SK-N-SH treated with all-trans-retinoic acid at 6 μM for 48 hours (cell line): ENCODE data around the gene SIRT5.

Experiments used
- ATAC-seq: fragments of 200-7000 bp; cut with Tn5 transposase; 3 replicates; pipeline ENCODE4 v1.9.1; 2020; ENCODE audit warnings: mild to moderate bottlenecking, moderate library complexity
- ARNTL ChIP-seq: fragments of 450-650 bp; formaldehyde crosslinking; IDR thresholded peaks from 2 replicates; pipeline ENCODE4 v1.5.0; 2020; ENCODE audit warnings: low read depth, mild to moderate bottlenecking, moderate library complexity, borderline replicate concordance
- CSDC2 ChIP-seq: fragments of 250-450 bp; sonication (Bioruptor Pico); IDR thresholded peaks from 2 replicates; pipeline ENCODE4 v1.5.0; 2020; ENCODE audit warnings: mild to moderate bottlenecking, moderate library complexity
- ESRRG ChIP-seq: fragments of 250-450 bp; sonication (Bioruptor Pico); IDR thresholded peaks from 2 replicates; pipeline ENCODE4 v1.6.1; 2021; ENCODE audit warnings: mild to moderate bottlenecking
- GLIS3 ChIP-seq: fragments of 250-450 bp; sonication (Bioruptor Pico); IDR thresholded peaks from 2 replicates; pipeline ENCODE4 v1.5.0; 2020; ENCODE audit warnings: mild to moderate bottlenecking, moderate library complexity
- ISL1 ChIP-seq: fragments of 250-450 bp; sonication (Bioruptor Pico); IDR thresholded peaks from 2 replicates; pipeline ENCODE4 v2.1.2; 2022; ENCODE audit warnings: mild to moderate bottlenecking, moderate library complexity
- OSR1 ChIP-seq: fragments of 250-450 bp; sonication (Bioruptor Pico); IDR thresholded peaks from 2 replicates; pipeline ENCODE4 v1.8.0; 2022; ENCODE audit warnings: moderate library complexity, mild to moderate bottlenecking, inconsistent platforms
- SNAI2 ChIP-seq: fragments of 250-450 bp; sonication (Bioruptor Pico); IDR thresholded peaks from 2 replicates; pipeline ENCODE4 v1.5.0; 2020; ENCODE audit warnings: mild to moderate bottlenecking, moderate library complexity
- TCF4 ChIP-seq: fragments of 250-450 bp; sonication (Bioruptor Pico); IDR thresholded peaks from 2 replicates; pipeline ENCODE4 v1.8.0; 2021; ENCODE audit warnings: mild to moderate bottlenecking, moderate library complexity, borderline replicate concordance
- TOX ChIP-seq: fragments of 250-450 bp; sonication (Bioruptor Pico); IDR thresholded peaks from 2 replicates; pipeline ENCODE4 v1.8.0; 2021; ENCODE audit warnings: mild to moderate bottlenecking, moderate library complexity, borderline replicate concordance
- ZC3H10 ChIP-seq: fragments of 250-450 bp; sonication (Bioruptor Pico); IDR thresholded peaks from 2 replicates; pipeline ENCODE4 v1.5.1; 2021; ENCODE audit warnings: mild to moderate bottlenecking, moderate library complexity
- ZFP3 ChIP-seq: fragments of 250-450 bp; sonication (Bioruptor Pico); IDR thresholded peaks from 2 replicates; pipeline ENCODE4 v1.5.0; 2020; ENCODE audit warnings: mild to moderate bottlenecking, moderate library complexity
- ZFP30 ChIP-seq: fragments of 450-650 bp; formaldehyde crosslinking; IDR thresholded peaks from 2 replicates; pipeline ENCODE4 v1.5.0; 2022; ENCODE audit warnings: mild to moderate bottlenecking, moderate library complexity
- ZNF565 ChIP-seq: fragments of 450-650 bp; formaldehyde crosslinking; conservative IDR thresholded peaks from 2 replicates; pipeline ENCODE4 v1.5.0; 2020; ENCODE audit warnings: low read depth, mild to moderate bottlenecking, moderate library complexity
- ZNF70 ChIP-seq: fragments of 450-650 bp; formaldehyde crosslinking; IDR thresholded peaks from 2 replicates; pipeline ENCODE4 v1.5.0; 2020; ENCODE audit warnings: mild to moderate bottlenecking, moderate library complexity
- ZNF8 ChIP-seq: fragments of 450-650 bp; formaldehyde crosslinking; IDR thresholded peaks from 2 replicates; pipeline ENCODE4 v1.5.0; 2020; ENCODE audit warnings: mild to moderate bottlenecking, moderate library complexity
- TF ChIP-seq, protein P1 (sequence below): fragments of 250-450 bp; sonication (Bioruptor Pico); IDR thresholded peaks from 2 replicates; pipeline ENCODE4 v1.5.1; 2021; ENCODE audit warnings: mild to moderate bottlenecking, moderate library complexity
- TF ChIP-seq, protein P2 (sequence below): fragments of 250-450 bp; sonication (Bioruptor Pico); IDR thresholded peaks from 2 replicates; pipeline ENCODE4 v1.5.0; 2020; ENCODE audit warnings: mild to moderate bottlenecking, moderate library complexity
- TF ChIP-seq, protein P3 (sequence below): fragments of 250-450 bp; sonication (Bioruptor Pico); IDR thresholded peaks from 2 replicates; pipeline ENCODE4 v1.8.0; 2020; ENCODE audit warnings: mild to moderate bottlenecking, moderate library complexity, borderline replicate concordance
- TF ChIP-seq, protein P4 (sequence below): fragments of 250-450 bp; sonication (Bioruptor Pico); IDR thresholded peaks from 2 replicates; pipeline ENCODE4 v1.8.0; 2021; ENCODE audit warnings: low read depth, mild to moderate bottlenecking, moderate library complexity, borderline replicate concordance

The SIRT5 gene

DNA sequence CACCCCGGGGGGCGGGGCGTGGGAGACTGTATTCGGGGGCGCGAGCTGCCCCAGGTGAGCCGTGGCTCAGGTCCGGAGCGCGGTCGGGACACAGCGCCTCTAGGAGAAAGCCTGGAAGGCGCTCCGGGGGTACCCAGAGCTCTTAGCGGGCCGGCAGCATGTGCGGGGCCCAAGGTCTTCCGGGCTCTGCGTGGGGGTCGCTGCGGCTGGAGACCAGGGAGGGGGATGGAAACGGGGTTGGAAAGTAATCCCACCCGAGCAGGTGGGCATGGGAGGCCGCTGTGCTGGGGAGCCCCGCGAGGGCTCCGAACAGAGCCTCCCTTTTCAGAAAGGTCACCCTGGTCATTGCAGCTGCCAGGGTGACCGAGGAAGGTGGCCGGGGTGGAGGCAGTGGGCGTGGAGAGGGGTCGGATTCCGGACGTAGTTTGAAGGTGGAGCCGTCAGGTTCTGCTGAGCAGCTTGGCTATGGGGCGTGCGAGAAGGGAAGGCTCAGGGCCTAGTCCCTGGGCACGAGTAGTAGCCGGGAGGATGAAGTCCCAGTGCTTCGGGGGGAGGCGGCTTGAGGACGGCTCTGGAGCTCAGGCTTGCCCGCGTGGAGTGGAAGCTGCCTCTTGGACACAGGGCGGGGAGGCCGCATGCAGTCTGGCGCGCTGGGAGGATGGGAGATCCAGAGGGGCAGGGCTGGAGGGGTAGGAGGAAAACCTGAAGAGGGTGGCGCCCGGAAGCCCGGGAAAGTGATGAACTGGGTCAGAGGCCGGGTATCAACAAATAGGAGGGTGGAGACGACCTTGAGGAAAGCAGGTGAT lies at the start of gene SIRT5:
SIRT5 (plus strand) TSS at position 31 of the 806 bp plus-strand sequence. CDS start 9,510 bp downstream, outside the sequence.
- TF ChIP-seq GLIS3 (CRISPR knock-in tag): peak; percentile 68; the same call in 1 of the 2 replicates
- TF ChIP-seq ARNTL (CRISPR knock-in tag): no peak
- no peak for TF ChIP-seq CSDC2
- TF ChIP-seq ZFP30 (CRISPR knock-in tag): no peak
- TF ChIP-seq ZC3H10 (CRISPR knock-in tag): no peak
- TF ChIP-seq ZNF565 (CRISPR knock-in tag): 0 out of 2 replicates have a peak, but pooled peaks have one; percentile 2
- TF ChIP-seq ISL1 (CRISPR knock-in tag): no peak
- TF ChIP-seq, protein P1, sequence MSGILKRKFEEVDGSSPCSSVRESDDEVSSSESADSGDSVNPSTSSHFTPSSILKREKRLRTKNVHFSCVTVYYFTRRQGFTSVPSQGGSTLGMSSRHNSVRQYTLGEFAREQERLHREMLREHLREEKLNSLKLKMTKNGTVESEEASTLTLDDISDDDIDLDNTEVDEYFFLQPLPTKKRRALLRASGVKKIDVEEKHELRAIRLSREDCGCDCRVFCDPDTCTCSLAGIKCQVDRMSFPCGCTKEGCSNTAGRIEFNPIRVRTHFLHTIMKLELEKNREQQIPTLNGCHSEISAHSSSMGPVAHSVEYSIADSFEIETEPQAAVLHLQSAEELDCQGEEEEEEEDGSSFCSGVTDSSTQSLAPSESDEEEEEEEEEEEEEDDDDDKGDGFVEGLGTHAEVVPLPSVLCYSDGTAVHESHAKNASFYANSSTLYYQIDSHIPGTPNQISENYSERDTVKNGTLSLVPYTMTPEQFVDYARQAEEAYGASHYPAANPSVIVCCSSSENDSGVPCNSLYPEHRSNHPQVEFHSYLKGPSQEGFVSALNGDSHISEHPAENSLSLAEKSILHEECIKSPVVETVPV (CRISPR knock-in tag): peak; percentile 58; the same call in 1 of the 2 replicates
- TF ChIP-seq TCF4 (CRISPR knock-in tag): no peak
- no peak for TF ChIP-seq OSR1 (CRISPR knock-in tag)
- no peak for TF ChIP-seq ESRRG
- TF ChIP-seq ZFP3 (CRISPR knock-in tag): peak; percentile 61; the same call in 1 of the 2 replicates
- TF ChIP-seq SNAI2 (CRISPR knock-in tag): 0 out of 2 replicates have a peak, but pooled peaks have one; percentile 11
- no peak for TF ChIP-seq ZNF70 (CRISPR knock-in tag)
- TF ChIP-seq, protein P2, sequence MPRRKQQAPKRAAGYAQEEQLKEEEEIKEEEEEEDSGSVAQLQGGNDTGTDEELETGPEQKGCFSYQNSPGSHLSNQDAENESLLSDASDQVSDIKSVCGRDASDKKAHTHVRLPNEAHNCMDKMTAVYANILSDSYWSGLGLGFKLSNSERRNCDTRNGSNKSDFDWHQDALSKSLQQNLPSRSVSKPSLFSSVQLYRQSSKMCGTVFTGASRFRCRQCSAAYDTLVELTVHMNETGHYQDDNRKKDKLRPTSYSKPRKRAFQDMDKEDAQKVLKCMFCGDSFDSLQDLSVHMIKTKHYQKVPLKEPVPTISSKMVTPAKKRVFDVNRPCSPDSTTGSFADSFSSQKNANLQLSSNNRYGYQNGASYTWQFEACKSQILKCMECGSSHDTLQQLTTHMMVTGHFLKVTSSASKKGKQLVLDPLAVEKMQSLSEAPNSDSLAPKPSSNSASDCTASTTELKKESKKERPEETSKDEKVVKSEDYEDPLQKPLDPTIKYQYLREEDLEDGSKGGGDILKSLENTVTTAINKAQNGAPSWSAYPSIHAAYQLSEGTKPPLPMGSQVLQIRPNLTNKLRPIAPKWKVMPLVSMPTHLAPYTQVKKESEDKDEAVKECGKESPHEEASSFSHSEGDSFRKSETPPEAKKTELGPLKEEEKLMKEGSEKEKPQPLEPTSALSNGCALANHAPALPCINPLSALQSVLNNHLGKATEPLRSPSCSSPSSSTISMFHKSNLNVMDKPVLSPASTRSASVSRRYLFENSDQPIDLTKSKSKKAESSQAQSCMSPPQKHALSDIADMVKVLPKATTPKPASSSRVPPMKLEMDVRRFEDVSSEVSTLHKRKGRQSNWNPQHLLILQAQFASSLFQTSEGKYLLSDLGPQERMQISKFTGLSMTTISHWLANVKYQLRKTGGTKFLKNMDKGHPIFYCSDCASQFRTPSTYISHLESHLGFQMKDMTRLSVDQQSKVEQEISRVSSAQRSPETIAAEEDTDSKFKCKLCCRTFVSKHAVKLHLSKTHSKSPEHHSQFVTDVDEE (CRISPR knock-in tag): no peak
- TF ChIP-seq, protein P3, sequence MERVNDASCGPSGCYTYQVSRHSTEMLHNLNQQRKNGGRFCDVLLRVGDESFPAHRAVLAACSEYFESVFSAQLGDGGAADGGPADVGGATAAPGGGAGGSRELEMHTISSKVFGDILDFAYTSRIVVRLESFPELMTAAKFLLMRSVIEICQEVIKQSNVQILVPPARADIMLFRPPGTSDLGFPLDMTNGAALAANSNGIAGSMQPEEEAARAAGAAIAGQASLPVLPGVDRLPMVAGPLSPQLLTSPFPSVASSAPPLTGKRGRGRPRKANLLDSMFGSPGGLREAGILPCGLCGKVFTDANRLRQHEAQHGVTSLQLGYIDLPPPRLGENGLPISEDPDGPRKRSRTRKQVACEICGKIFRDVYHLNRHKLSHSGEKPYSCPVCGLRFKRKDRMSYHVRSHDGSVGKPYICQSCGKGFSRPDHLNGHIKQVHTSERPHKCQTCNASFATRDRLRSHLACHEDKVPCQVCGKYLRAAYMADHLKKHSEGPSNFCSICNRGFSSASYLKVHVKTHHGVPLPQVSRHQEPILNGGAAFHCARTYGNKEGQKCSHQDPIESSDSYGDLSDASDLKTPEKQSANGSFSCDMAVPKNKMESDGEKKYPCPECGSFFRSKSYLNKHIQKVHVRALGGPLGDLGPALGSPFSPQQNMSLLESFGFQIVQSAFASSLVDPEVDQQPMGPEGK (CRISPR knock-in tag): no peak
- peak; percentile 90 for ATAC-seq

DNA sequence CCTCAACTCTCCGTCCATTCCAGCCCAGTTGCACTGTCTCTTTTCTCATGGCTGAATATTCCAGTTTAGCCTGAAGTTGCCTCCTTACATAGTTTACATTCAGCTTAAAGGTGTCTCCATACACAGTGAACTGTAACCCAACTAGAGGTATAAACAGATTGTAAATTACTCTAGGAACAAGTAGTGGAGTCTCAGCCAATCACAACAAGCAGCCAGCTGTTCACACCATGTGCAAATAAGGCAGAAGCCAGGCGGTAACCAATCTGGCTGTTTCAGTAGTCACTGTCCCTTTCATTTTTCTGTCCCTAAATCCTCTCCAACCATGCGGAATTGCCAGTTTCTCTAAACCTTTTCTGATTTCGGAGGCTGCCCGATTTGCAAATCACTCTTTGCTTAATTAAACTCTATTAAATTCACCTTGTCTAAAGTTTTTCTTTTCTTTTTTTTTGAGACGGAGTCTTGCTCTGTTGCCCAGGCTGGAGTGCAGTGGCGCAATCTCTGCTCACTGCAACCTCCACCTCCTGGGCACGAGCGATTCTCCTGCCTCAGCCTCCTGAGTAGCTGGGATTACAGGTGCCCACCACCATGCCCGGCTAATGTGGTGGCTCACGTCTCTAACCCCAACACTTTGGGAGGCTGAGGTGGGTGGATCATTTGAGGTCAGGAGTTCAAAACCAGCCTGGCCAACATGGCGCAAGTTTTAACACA lies 49.4 kb upstream of the SIRT5 start:
- TF ChIP-seq ZNF565 (CRISPR knock-in tag) (no peak), TOX (CRISPR knock-in tag) (no peak), ARNTL (CRISPR knock-in tag) (no peak), ZNF8 (CRISPR knock-in tag) (no peak), ZFP30 (CRISPR knock-in tag) (no peak)
- TF ChIP-seq, protein P1 (CRISPR knock-in tag): no peak
- TF ChIP-seq, protein P4, sequence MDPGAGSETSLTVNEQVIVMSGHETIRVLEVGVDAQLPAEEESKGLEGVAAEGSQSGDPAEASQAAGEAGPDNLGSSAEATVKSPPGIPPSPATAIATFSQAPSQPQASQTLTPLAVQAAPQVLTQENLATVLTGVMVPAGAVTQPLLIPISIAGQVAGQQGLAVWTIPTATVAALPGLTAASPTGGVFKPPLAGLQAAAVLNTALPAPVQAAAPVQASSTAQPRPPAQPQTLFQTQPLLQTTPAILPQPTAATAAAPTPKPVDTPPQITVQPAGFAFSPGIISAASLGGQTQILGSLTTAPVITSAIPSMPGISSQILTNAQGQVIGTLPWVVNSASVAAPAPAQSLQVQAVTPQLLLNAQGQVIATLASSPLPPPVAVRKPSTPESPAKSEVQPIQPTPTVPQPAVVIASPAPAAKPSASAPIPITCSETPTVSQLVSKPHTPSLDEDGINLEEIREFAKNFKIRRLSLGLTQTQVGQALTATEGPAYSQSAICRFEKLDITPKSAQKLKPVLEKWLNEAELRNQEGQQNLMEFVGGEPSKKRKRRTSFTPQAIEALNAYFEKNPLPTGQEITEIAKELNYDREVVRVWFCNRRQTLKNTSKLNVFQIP (CRISPR knock-in tag): no peak
- TF ChIP-seq, protein P2 (CRISPR knock-in tag): no peak
- no peak for ATAC-seq
